GM13977 (cell line): ENCODE measurements around the gene ENPP7.
"Not testable (repeated sequence)": the region's sequence is repeated elsewhere in the genome, so short reads cannot be mapped to it uniquely, and the experiment has no call there.

Experiments
- DNase-seq: peaks from one replicate; pipeline ENCODE4 v3.0.0; 2012; ENCODE audit warnings: low spot score
- in situ Hi-C: fragments of 300-500 bp; cut with MboI; formaldehyde crosslinking; loops from one replicate; pipeline ENCODE4 v1.12.0; 2022; ENCODE audit warnings: low sequenced_read_pairs, low pct_unique_long_range_greater_than_20kb, mixed read lengths, inconsistent platforms; ENCODE audit not compliant: unreplicated experiment
- TF ChIP-seq, protein P1 (sequence below): IDR thresholded peaks from 2 replicates; pipeline ENCODE4 v1.5.1; 2012; ENCODE audit warnings: mild to moderate bottlenecking, control low read depth; ENCODE audit not compliant: insufficient read depth; ENCODE audit errors: extremely low read depth, missing control alignments

ENPP7 gene

DNA sequence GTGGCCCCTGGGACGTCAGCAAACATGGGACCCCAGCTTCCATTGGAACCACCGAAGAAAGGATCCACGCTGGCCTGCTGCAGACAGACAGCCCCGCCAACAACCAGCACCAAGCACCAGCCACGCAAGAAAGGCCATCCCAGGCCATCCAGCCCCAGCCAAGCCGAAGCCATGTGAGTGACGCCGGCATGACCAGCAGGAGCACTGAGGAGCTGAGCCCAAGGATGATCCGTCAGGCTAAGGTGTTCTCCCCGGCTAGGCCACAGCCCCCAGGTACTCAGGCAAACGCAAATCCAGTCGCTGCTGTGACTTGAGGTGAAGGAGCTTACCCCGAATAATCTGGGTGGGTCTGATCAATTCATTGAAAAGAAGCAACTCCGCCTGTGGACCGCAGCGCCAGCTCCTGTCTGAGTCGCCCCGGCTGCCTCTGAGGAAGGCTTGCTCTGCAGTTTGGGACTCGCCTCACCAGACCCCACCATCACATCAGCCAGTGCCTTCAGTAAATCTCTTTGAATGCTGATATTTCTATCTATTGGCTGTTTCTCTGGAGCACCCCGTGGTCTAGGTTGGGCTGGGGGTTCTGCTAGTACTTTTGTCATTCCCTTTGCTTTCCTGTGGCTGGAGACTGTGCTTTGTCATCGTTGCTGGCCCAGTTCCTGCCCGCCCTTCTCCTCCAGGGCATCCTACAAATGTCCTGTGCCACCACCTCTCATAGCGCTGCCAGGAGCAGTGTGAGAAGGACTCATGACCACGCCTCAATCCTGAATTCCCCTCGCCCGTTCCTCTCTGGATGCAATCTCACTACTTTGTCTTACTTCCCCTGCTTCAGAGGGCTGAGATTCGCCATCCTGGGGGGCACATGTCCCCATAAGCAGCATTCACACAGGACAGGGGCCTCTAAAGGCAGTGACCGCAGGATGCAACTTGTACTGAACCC, 39.1 kb downstream of the ENPP7 start:
- in situ Hi-C loops: no loop called here
- TF ChIP-seq, protein P1, sequence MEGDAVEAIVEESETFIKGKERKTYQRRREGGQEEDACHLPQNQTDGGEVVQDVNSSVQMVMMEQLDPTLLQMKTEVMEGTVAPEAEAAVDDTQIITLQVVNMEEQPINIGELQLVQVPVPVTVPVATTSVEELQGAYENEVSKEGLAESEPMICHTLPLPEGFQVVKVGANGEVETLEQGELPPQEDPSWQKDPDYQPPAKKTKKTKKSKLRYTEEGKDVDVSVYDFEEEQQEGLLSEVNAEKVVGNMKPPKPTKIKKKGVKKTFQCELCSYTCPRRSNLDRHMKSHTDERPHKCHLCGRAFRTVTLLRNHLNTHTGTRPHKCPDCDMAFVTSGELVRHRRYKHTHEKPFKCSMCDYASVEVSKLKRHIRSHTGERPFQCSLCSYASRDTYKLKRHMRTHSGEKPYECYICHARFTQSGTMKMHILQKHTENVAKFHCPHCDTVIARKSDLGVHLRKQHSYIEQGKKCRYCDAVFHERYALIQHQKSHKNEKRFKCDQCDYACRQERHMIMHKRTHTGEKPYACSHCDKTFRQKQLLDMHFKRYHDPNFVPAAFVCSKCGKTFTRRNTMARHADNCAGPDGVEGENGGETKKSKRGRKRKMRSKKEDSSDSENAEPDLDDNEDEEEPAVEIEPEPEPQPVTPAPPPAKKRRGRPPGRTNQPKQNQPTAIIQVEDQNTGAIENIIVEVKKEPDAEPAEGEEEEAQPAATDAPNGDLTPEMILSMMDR: no peak
- DNase-seq: no peak

DNA sequence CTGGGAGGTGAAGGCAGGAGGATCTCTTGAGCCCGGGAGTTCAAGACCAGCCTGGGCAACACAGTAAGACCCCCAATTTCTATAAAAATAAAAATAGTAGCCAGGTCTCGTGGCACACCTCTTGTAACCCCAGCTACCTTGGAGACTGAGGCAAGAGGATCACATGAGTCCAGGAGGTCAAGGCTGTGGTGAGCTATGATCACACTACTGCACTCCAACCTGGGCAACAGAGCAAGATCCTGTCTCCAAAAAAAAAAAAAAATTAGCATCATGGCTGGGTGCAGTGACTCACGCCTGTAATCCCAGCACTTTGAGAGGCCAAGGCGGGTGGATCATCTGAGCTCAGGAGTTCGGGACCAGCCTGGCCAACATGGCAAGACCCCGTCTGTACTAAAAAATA, 40.5 kb downstream of the ENPP7 start:
- TF ChIP-seq, protein P1: no peak
- no peak for DNase-seq
- in situ Hi-C loops: no loop called here

DNA sequence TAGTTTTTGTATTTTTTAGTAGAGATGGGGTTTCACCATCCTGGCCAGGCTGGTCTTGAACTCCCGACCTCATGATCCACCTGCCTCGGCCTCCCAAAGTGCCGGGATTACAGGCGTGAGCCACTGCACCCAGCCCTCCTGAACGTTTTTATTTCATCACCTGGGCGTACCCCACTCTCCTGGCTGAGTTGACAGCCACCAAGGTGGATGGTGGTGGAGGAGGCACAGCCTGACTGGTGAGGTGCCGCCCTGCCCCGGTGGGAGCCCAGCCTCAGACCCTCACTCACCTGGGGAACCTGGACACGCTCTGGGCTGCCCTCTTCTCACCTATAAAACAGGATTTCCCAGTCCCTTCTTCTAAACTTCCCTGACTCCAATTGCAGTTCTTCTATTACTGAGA, 42.0 kb downstream of the ENPP7 start:
- in situ Hi-C loops: not testable (repeated sequence)

DNA sequence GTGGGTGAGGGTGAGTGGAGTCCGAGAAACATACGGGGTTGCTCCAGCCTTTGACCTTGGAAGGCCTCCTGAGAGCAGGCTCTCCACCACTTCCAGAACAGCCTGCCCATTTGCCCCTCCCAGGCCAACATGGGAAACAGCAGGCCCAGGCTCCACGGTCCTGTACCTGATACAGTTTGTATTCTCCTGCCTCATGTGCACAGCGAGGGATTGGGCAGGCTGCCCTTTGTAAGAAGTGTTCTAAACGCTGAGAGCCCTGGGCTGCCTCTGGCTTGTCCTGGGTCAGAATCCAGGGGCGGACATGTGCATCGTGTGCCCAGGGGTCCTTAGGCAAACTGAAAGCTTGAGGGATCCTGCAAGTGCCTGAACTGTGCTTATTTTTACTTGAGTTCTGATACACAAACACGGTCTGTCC, 43.8 kb downstream of the ENPP7 start:
- in situ Hi-C loops: no loop called here

More for the DNA sequence above, 42.0 kb downstream of the ENPP7 start:
- DNase-seq: not testable (repeated sequence)

DNA sequence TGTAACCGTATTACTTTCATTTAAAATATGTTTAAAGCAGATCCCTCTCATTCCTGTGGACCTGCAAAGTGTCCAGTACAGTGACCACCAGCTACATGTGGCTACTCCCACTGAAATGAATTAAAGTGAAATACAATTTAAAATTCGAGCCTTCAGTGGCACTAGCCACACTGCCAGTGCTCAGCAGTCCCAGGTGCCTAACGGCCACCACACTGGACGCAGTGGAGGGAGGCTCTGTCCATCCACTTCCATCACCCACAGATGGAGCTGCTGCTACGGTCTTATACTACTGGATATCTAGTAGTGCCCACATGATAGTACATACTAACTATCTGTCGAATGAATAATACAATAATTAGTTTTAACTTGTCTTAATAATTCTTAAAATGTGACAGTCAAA, 44.9 kb downstream of the ENPP7 start:
- DNase-seq: no peak
- in situ Hi-C loops: loop anchor here (25.0 kb wide), 1 partner anchor 187 kb away; no protein-coding TSS in a partner anchor
- TF ChIP-seq, protein P1: no peak

More for the DNA sequence above, 43.8 kb downstream of the ENPP7 start:
- DNase-seq: no peak
- TF ChIP-seq, protein P1: no peak

DNA sequence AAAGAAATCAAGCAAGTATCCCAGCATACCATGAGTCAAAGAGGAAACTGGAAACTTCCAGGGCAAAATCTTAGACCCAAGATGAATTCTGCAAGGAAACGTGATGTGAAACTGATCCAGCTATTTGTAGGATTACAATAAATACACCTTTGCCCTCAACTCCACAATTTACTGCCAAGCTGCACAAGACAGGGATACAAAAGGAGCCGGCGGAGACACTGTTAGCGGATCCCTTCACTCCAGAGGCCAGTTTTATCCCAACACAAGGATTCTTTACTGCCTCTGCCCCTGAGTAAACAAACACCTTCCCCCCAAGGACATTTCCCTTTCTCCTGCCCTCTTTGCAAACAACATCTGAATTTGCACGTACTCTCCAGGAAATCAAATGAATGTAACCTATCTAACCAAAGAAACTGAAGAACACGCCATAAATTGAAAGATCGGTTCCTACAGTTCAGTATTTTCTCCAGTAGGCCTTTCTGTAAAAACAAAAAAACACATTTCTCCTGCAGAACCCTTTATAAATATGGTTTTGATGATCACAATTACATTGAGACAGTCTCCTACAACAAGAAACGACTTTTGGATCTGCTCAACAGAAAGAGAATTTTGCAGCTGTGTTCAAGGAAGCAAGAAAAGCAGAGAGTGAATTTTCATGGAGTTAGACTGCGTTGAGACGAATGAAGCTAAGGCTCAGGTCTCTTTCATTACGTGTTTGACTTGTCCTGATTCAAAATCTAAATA, 45.8 kb downstream of the ENPP7 start:
- no peak for DNase-seq
- TF ChIP-seq, protein P1: no peak
- in situ Hi-C loops: loop anchor here (25.0 kb wide), 1 partner anchor 186 kb away; no protein-coding TSS in a partner anchor
